Mammary epithelial cell (primary cell): ENCODE data around the gene KCTD15.

Source experiments
- CTCF ChIP-seq, 2 donors: IDR thresholded peaks in 1 of 2; conservative IDR thresholded peaks in 1 of 2; 2 replicates each; pipeline ENCODE4 v1.5.1; 2011 to 2012; ENCODE audit warnings: inconsistent platforms in 2 of 2, low read length in 2 of 2, mild to moderate bottlenecking in 2 of 2, control low read depth in 1 of 2, low read depth in 1 of 2; ENCODE audit not compliant: insufficient read depth in 1 of 2; ENCODE audit errors: extremely low read depth in 1 of 2
- EZH2 ChIP-seq: IDR thresholded peaks from 2 replicates; pipeline ENCODE4 v1.6.1; 2012; ENCODE audit warnings: low read length, inconsistent platforms, borderline replicate concordance

GRCh38 chr19:33752945-33753344 lies 43.7 kb upstream of the KCTD15 start:
- TF ChIP-seq EZH2 (no peak), CTCF (conservative IDR thresholded peaks at IDR 0.05 in 1 of 2, IDR thresholded peaks at IDR 0.05 in 1 of 2; ENCODE audit: extremely low read depth in 1 of 2, insufficient read depth in 1 of 2, low read depth in 1 of 2, low read length in 2 of 2) (no peak)
